Measurements from ENCODE around the gene MYH16.
"Not testable (repeated sequence)": the region's sequence is repeated elsewhere in the genome, so short reads cannot be mapped to it uniquely, and the experiment has no call there.

Gene MYH16

GRCh38 chr7:99257675-99258074 is 15.0 kb upstream of the MYH16 start:
- in situ Hi-C loops (cut with MboI; ENCODE audit: low sequenced_read_pairs), result no loop called here

- in situ Hi-C loops (cut with MboI; ENCODE audit: low sequenced_read_pairs), result no loop called here
These were observed 14.1 kb upstream of the MYH16 start for GRCh38 chr7:99258501-99258900.

GRCh38 chr7:99260395-99260794 is 12.2 kb upstream of the MYH16 start:
- in situ Hi-C loops (cut with MboI; ENCODE audit: low sequenced_read_pairs), result no loop called here

- in situ Hi-C loops (cut with MboI; ENCODE audit: low sequenced_read_pairs), result no loop called here
These were observed 11.0 kb upstream of the MYH16 start for GRCh38 chr7:99261646-99262045.

GRCh38 chr7:99265848-99266480 is 6.7 kb upstream of the MYH16 start:
- in situ Hi-C loops (cut with MboI; ENCODE audit: low sequenced_read_pairs), result no loop called here

GRCh38 chr7:99267481-99267840 is 5.2 kb upstream of the MYH16 start:
- in situ Hi-C loops (cut with MboI; ENCODE audit: low sequenced_read_pairs), result no loop called here

GRCh38 chr7:99267841-99268576 is 4.6 kb upstream of the MYH16 start:
- in situ Hi-C loops (cut with MboI; ENCODE audit: low sequenced_read_pairs), result no loop called here

- in situ Hi-C loops (cut with MboI; ENCODE audit: low sequenced_read_pairs), result no loop called here
These were observed 4.1 kb upstream of the MYH16 start for GRCh38 chr7:99268577-99268908.

- in situ Hi-C loops (cut with MboI; ENCODE audit: low sequenced_read_pairs), result no loop called here
These were observed 1.9 kb upstream of the MYH16 start for GRCh38 chr7:99270702-99271101.

GRCh38 chr7:99273561-99273960 is 922 bp downstream of the MYH16 start:
- in situ Hi-C loops (cut with MboI; ENCODE audit: low sequenced_read_pairs), result not testable (repeated sequence)

- in situ Hi-C loops (cut with MboI; ENCODE audit: low sequenced_read_pairs), result not testable (repeated sequence)
These were observed 2.3 kb downstream of the MYH16 start for GRCh38 chr7:99274908-99275307.

GRCh38 chr7:99275496-99275895 is 2.9 kb downstream of the MYH16 start:
- in situ Hi-C loops (cut with MboI; ENCODE audit: low sequenced_read_pairs), result no loop called here

- in situ Hi-C loops (cut with MboI; ENCODE audit: low sequenced_read_pairs), result no loop called here
These were observed 5.5 kb downstream of the MYH16 start for GRCh38 chr7:99278180-99278579.

GRCh38 chr7:99284165-99284564 is 11.5 kb downstream of the MYH16 start:
- in situ Hi-C loops (cut with MboI; ENCODE audit: low sequenced_read_pairs), result not testable (repeated sequence)

GRCh38 chr7:99287779-99288534 is 15.3 kb downstream of the MYH16 start:
- in situ Hi-C loops (cut with MboI; ENCODE audit: low sequenced_read_pairs), result no loop called here

GRCh38 chr7:99289185-99289584 is 16.5 kb downstream of the MYH16 start:
- in situ Hi-C loops (cut with MboI; ENCODE audit: low sequenced_read_pairs), result no loop called here

GRCh38 chr7:99290148-99290547 is 17.5 kb downstream of the MYH16 start:
- in situ Hi-C loops (cut with MboI; ENCODE audit: low sequenced_read_pairs), result not testable (repeated sequence)

GRCh38 chr7:99290980-99291607 is 18.5 kb downstream of the MYH16 start:
- in situ Hi-C loops (cut with MboI; ENCODE audit: low sequenced_read_pairs), result no loop called here

GRCh38 chr7:99292127-99292526 is 19.5 kb downstream of the MYH16 start:
- in situ Hi-C loops (cut with MboI; ENCODE audit: low sequenced_read_pairs), result no loop called here

- in situ Hi-C loops (cut with MboI; ENCODE audit: low sequenced_read_pairs), result no loop called here
These were observed 20.5 kb downstream of the MYH16 start for GRCh38 chr7:99293167-99293566.

GRCh38 chr7:99293650-99294049 is 21.0 kb downstream of the MYH16 start:
- in situ Hi-C loops (cut with MboI; ENCODE audit: low sequenced_read_pairs), result no loop called here

GRCh38 chr7:99296471-99296870 is 23.8 kb downstream of the MYH16 start:
- in situ Hi-C loops (cut with MboI; ENCODE audit: low sequenced_read_pairs), result no loop called here

Data from hTERT RPE-1 (cell line).